Ishikawa (cell line): ENCODE measurements around the gene HMX2.

Source experiments
- CREB1 ChIP-seq: IDR thresholded peaks from 2 replicates; pipeline ENCODE4 v1.6.1; 2012; ENCODE audit warnings: low read depth
- EGR1 ChIP-seq: IDR thresholded peaks from 2 replicates; pipeline ENCODE4 v1.6.1; 2012
- EP300 ChIP-seq: IDR thresholded peaks from 2 replicates; pipeline ENCODE4 v1.6.1; 2012; ENCODE audit warnings: borderline replicate concordance
- FOXM1 ChIP-seq: IDR thresholded peaks from 2 replicates; pipeline ENCODE4 v1.6.1; 2012; ENCODE audit warnings: low read depth, borderline replicate concordance
- MAX ChIP-seq: IDR thresholded peaks from 2 replicates; pipeline ENCODE4 v1.6.1; 2012
- NFIC ChIP-seq: IDR thresholded peaks from 2 replicates; pipeline ENCODE4 v1.6.1; 2012
- RAD21 ChIP-seq: IDR thresholded peaks from 2 replicates; pipeline ENCODE4 v1.6.1; 2012; ENCODE audit warnings: low read depth
- REST ChIP-seq: IDR thresholded peaks from 2 replicates; pipeline ENCODE4 v1.6.1; 2012; ENCODE audit warnings: low read depth, mild to moderate bottlenecking
- TAF1 ChIP-seq: IDR thresholded peaks from 2 replicates; pipeline ENCODE4 v1.6.1; 2012; ENCODE audit warnings: low read depth, mild to moderate bottlenecking
- TCF12 ChIP-seq: IDR thresholded peaks from 2 replicates; pipeline ENCODE4 v1.6.1; 2012; ENCODE audit warnings: low read depth
- TEAD4 ChIP-seq: IDR thresholded peaks from 2 replicates; pipeline ENCODE4 v1.6.1; 2012
- USF1 ChIP-seq: IDR thresholded peaks from 2 replicates; pipeline ENCODE4 v1.6.1; 2012
- YY1 ChIP-seq: IDR thresholded peaks from 2 replicates; pipeline ENCODE4 v1.6.1; 2012; ENCODE audit warnings: low read depth
- ZBTB7A ChIP-seq: IDR thresholded peaks from 2 replicates; pipeline ENCODE4 v1.6.1; 2012; ENCODE audit warnings: low read depth

GRCh38 chr10:123183724-123184123 is 35.8 kb downstream of the HMX2 start:
- no peak for TF ChIP-seq EGR1
- TF ChIP-seq NFIC = no peak
- no peak for TF ChIP-seq ZBTB7A
- no peak for TF ChIP-seq REST
- TF ChIP-seq MAX = no peak
- no peak for TF ChIP-seq EP300
- no peak for TF ChIP-seq YY1
- TF ChIP-seq CREB1 = no peak
- TF ChIP-seq USF1 = no peak
- no peak for TF ChIP-seq RAD21
- no peak for TF ChIP-seq TCF12
- no peak for TF ChIP-seq TEAD4
- TF ChIP-seq FOXM1 = no peak
- TF ChIP-seq TAF1 = no peak
